ENCODE results near the gene LZTS3. TPM values are rescaled to one million over a fixed set of nuclear protein-coding genes. Genes with fewer than 3 reads are reported as not detected.

LZTS3 gene
- total RNA-seq, 1 donor from 2014 or later = 47.8 TPM

DNA sequence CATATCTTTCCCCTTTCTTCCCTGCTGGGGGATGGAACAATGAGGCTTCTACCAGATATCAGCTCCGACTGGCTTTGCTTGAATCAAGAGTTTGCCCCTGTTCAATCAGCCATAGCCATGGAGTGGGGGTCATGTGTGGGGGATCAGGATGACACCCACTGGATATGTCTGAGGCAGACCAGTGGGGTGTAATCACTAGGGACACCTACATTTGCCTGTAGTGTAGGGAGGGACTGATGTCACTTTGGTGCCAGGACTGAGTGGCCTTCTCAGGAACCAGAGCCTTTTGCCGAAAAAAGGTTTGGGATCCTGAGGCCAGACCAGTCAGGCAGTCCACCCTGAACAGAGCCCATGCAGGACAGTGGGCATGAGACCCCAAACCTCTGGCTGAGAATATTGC is 37.0 kb upstream of the LZTS3 start:
- no peaks in the 10 kb centered on the region for H3K9me3 Mint-ChIP-seq (ENCODE audit: low read depth)
- TF ChIP-seq, protein P1, sequence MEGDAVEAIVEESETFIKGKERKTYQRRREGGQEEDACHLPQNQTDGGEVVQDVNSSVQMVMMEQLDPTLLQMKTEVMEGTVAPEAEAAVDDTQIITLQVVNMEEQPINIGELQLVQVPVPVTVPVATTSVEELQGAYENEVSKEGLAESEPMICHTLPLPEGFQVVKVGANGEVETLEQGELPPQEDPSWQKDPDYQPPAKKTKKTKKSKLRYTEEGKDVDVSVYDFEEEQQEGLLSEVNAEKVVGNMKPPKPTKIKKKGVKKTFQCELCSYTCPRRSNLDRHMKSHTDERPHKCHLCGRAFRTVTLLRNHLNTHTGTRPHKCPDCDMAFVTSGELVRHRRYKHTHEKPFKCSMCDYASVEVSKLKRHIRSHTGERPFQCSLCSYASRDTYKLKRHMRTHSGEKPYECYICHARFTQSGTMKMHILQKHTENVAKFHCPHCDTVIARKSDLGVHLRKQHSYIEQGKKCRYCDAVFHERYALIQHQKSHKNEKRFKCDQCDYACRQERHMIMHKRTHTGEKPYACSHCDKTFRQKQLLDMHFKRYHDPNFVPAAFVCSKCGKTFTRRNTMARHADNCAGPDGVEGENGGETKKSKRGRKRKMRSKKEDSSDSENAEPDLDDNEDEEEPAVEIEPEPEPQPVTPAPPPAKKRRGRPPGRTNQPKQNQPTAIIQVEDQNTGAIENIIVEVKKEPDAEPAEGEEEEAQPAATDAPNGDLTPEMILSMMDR (IDR thresholded peaks at IDR 0.05; ENCODE audit: unreplicated experiment) = no peak
- H3K27ac Mint-ChIP-seq = no peak overlapping the region
- H3K4me3 Mint-ChIP-seq (ENCODE audit: low read depth) = peak overlapping the region; percentile 99
- peaks cover 16% of the 10 kb centered on the region for H3K4me1 Mint-ChIP-seq (ENCODE audit: low read depth)
- H3K27me3 Mint-ChIP-seq = no peaks in the 10 kb centered on the region
- peaks cover 6% of the 10 kb centered on the region for H3K36me3 Mint-ChIP-seq (ENCODE audit: insufficient read depth)
- DNase-seq (ENCODE audit: low spot score, unreplicated experiment) = no peak

DNA sequence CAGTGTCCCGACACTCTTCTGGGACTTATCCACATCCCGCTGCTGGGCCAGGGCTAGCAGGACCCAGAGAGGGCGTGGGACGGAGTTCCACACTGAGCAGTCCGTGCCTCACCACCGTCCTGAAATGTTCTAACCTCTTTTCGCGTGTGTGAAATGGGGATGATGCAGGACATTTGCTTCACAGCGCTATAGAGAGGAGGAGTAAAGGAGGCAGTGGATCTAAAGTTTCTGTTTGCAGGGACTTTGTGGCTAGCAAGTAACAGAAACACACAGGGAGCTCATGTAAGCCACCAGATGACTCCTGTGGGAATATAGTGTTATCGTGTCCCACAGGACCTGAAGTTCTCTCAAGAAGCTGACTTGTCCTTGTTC is 36.6 kb upstream of the LZTS3 start:
- TF ChIP-seq, protein P1 (IDR thresholded peaks at IDR 0.05; ENCODE audit: unreplicated experiment) = no peak
- H3K4me3 Mint-ChIP-seq (ENCODE audit: low read depth) = peak overlapping the region; percentile 99
- no peaks in the 10 kb centered on the region for H3K27me3 Mint-ChIP-seq
- H3K4me1 Mint-ChIP-seq (ENCODE audit: low read depth) = peaks cover 16% of the 10 kb centered on the region
- peaks cover 6% of the 10 kb centered on the region for H3K36me3 Mint-ChIP-seq (ENCODE audit: insufficient read depth)
- peak overlapping the region; percentile 91 for H3K27ac Mint-ChIP-seq
- H3K9me3 Mint-ChIP-seq (ENCODE audit: low read depth) = no peaks in the 10 kb centered on the region
- DNase-seq (ENCODE audit: low spot score, unreplicated experiment) = no peak

DNA sequence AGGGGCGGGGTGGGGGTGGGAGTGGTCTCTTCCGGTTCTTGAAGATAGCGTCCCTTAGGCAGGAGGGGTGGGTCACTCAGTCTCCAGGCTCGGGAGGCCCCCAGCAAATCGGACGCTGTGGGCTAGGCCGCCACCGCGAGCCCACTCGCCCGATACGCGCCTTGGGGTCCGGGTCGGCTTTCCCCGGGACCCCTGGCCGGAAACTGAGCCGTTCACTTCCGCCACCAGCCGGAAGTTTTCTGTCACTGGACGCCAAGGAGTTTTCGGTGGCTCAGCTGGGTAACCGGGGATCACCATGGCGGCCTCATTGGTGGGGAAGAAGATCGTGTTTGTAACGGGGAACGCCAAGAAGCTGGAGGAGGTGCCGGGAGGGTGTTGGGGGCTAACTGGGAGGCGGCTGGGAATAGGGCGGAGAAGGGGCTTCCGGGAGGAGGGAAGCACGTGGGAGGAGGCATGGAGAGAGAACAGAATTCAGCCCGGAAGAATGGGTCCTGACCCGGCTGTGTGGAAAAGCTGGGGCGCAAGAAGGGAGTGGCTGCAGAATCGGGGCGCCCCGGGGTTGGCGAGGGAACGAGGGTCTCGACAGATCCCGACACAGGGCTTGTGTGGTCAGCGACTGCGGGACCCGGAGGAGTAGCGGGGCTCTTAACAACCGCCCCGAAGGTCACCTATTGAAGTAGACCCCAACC is 36.1 kb upstream of the LZTS3 start, which contains the start of gene ITPA:
ITPA (plus strand) TSS at position 242 of the 689 bp plus-strand sequence; CDS start at position 296, 54 bp downstream.
- peak; percentile 43 for DNase-seq (ENCODE audit: low spot score, unreplicated experiment)
- TF ChIP-seq, protein P1 (IDR thresholded peaks at IDR 0.05; ENCODE audit: unreplicated experiment) = no peak
- no peaks in the 10 kb centered on the region for H3K9me3 Mint-ChIP-seq (ENCODE audit: low read depth)
- H3K4me1 Mint-ChIP-seq (ENCODE audit: low read depth) = peaks cover 16% of the 10 kb centered on the region
- H3K4me3 Mint-ChIP-seq (ENCODE audit: low read depth) = peak within 1 kb of the TSS; percentile 99
- H3K36me3 Mint-ChIP-seq (ENCODE audit: insufficient read depth) = peaks cover 7% of the 10 kb centered on the region
- H3K27ac Mint-ChIP-seq = peak within 1 kb of the TSS; percentile 91
- H3K27me3 Mint-ChIP-seq = no peaks in the 10 kb centered on the region

DNA sequence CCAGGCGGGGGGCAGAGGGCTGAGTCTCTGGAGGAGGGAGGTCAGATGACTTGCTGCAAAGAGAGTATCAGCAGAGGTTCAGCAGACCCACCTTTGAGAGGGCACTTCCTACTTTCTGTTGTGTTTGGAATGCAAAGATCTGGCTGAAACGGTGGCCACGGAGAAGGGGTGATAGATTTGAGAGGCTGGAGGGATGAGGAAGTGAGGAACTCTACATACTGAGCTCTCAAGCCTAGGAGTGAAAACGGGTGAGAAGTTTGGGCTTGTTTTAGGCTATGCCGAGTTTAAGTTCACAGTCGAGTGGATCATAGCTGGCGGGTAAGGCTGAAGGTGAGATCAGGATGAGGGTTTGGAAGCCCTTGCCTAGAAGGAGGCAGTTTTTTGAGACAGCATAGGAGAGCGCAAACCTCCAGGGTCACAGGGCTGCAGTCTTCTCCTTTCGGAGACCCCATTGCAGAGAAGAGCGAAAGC is 35.5 kb upstream of the LZTS3 start:
- peak overlapping the region; percentile 84 for H3K27ac Mint-ChIP-seq
- DNase-seq (ENCODE audit: low spot score, unreplicated experiment) = no peak
- H3K9me3 Mint-ChIP-seq (ENCODE audit: low read depth) = no peaks in the 10 kb centered on the region
- no peaks in the 10 kb centered on the region for H3K27me3 Mint-ChIP-seq
- peaks cover 4% of the 10 kb centered on the region for H3K36me3 Mint-ChIP-seq (ENCODE audit: insufficient read depth)
- peak overlapping the region; percentile 99 for H3K4me3 Mint-ChIP-seq (ENCODE audit: low read depth)
- TF ChIP-seq, protein P1 (IDR thresholded peaks at IDR 0.05; ENCODE audit: unreplicated experiment) = no peak
- peaks cover 17% of the 10 kb centered on the region for H3K4me1 Mint-ChIP-seq (ENCODE audit: low read depth)

DNA sequence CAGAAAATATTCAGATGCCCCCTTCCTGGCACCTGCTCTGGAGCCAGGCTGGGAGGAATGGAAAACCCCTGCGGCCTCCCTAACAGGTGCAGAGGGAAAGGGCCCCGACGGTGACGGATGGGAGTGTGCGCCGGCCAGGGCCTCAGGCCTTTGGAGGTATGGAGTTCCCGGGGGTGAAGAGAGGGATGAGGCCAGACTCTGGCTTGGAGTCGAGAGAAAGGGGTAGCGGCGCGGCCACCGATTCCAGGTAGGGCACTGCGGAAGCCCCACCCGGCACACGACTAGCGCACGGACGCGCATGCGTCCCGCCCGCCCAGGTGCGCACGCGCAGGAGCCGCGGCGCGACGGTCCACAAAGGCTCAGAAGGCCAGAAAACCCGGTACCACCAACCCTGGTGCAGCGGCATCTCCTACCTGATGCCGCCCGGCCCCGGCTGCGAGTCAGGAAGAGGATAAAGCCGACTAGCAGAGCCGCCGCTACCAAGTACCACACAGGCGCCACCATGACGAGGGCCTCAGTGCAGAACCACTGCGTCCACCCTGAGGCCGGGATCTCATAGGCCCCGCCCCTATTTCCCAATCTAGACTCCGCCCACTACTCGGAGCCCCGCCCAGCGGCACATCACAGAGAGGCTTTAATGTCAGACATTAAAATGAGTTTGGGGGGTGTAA is 30.9 kb upstream of the LZTS3 start, which contains the start of gene DDRGK1:
DDRGK1 (minus strand) TSS at position 559 of the 671 bp plus-strand sequence; CDS start at position 504, 55 bp downstream.
- peaks cover 12% of the 10 kb centered on the region for H3K4me1 Mint-ChIP-seq (ENCODE audit: low read depth)
- peak within 1 kb of the TSS; percentile 94 for H3K4me3 Mint-ChIP-seq (ENCODE audit: low read depth)
- H3K27me3 Mint-ChIP-seq = no peaks in the 10 kb centered on the region
- DNase-seq (ENCODE audit: low spot score, unreplicated experiment) = peak; percentile 80
- H3K27ac Mint-ChIP-seq = peak within 1 kb of the TSS; percentile 98
- H3K9me3 Mint-ChIP-seq (ENCODE audit: low read depth) = no peaks in the 10 kb centered on the region
- peaks cover 12% of the 10 kb centered on the region for H3K36me3 Mint-ChIP-seq (ENCODE audit: insufficient read depth)
- TF ChIP-seq, protein P1 (IDR thresholded peaks at IDR 0.05; ENCODE audit: unreplicated experiment) = no peak

Measured in progenitor cell of endocrine pancreas (in vitro differentiated cells).